ENCODE measurements around the gene C22orf23. TPM values are rescaled to one million over a fixed set of nuclear protein-coding genes. Genes with fewer than 3 reads are reported as not detected.

C22orf23 gene
- total RNA-seq, 1 donor, result 0.54 TPM

DNA sequence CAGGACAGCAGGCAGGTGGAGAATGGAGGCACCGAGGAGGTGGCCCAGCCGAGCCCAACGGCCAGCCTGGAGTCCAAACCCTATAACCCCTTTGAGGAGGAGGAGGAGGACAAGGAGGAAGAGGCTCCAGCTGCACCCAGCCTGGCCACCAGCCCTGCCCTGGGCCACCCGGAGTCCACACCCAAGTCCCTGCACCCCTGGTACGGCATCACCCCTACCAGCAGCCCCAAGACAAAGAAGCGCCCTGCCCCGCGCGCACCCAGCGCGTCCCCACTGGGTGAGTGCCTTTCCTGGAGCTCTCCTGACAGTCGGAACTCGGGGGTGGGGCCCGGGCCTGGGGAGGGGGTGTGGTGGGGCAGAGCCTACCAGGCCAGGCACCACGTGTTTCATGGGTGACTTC, 27.6 kb downstream of the C22orf23 start:
- DNase-seq (ENCODE audit: low read depth), result no peak

DNA sequence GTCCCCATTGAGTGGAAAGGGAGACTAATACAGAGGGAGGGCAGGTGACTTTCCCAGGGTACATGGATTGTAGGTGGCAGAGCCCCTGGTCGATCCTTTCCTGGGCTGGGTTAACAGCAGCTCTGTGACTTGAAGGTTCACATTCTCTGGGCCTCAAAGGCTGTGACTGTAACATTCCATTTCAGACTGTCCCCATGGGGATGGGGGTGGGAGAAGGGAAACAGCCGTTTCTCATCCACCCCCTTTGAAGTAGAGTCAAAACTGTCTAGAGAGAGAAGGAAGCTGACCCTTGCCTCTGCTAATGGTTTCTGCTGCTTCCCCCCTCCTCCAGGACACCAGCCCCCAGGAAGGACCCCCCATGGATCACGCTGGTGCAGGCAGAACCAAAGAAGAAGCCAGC, 28.1 kb downstream of the C22orf23 start:
- TF ChIP-seq, protein P1, sequence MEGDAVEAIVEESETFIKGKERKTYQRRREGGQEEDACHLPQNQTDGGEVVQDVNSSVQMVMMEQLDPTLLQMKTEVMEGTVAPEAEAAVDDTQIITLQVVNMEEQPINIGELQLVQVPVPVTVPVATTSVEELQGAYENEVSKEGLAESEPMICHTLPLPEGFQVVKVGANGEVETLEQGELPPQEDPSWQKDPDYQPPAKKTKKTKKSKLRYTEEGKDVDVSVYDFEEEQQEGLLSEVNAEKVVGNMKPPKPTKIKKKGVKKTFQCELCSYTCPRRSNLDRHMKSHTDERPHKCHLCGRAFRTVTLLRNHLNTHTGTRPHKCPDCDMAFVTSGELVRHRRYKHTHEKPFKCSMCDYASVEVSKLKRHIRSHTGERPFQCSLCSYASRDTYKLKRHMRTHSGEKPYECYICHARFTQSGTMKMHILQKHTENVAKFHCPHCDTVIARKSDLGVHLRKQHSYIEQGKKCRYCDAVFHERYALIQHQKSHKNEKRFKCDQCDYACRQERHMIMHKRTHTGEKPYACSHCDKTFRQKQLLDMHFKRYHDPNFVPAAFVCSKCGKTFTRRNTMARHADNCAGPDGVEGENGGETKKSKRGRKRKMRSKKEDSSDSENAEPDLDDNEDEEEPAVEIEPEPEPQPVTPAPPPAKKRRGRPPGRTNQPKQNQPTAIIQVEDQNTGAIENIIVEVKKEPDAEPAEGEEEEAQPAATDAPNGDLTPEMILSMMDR (IDR thresholded peaks at IDR 0.05; ENCODE audit: insufficient read depth, low read length), result no peak
- H3K4me3 ChIP-seq (ENCODE audit: low read depth, low read length), result no peak overlapping the region
- no peak for DNase-seq (ENCODE audit: low read depth)

More for the DNA sequence above, 27.6 kb downstream of the C22orf23 start:
- H3K4me3 ChIP-seq (ENCODE audit: low read depth, low read length), result no peak overlapping the region
- TF ChIP-seq, protein P1 (IDR thresholded peaks at IDR 0.05; ENCODE audit: insufficient read depth, low read length), result no peak

DNA sequence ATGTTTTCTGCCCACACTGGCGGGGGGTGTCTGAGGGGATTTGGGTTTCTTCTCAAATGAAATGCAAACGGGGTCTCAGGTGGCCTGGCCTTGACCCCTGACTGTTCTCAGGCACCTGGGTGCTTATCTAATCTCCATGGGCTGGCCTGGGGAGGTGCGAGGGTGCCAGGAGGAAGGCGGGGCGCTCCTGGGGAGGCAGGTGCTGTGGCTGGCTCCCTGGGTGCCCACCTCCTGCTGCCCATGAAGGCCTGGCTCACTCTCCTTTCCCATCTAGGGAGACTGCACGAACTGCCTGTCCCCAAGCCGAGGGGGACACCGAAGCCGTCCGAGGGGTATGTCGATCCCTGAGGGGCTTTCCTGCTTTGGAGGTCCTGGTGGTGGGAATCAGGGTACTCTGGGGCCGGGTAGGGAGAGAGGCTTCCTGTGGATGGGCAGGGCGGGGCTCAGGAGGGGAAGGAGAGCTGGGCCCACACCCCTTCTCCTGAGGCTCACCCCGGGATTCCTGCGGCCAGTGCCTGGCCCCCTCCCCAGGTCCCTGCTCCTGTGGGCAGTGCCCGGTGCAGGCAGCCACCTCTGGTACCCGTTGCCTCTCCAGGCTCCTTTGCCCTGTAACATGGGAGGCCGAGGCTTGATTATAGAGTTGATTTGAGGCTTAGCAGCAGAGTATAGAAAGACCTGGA, 28.9 kb downstream of the C22orf23 start:
- TF ChIP-seq, protein P1 (IDR thresholded peaks at IDR 0.05; ENCODE audit: insufficient read depth, low read length), result no peak
- H3K4me3 ChIP-seq (ENCODE audit: low read depth, low read length), result no peak overlapping the region
- DNase-seq (ENCODE audit: low read depth), result no peak

DNA sequence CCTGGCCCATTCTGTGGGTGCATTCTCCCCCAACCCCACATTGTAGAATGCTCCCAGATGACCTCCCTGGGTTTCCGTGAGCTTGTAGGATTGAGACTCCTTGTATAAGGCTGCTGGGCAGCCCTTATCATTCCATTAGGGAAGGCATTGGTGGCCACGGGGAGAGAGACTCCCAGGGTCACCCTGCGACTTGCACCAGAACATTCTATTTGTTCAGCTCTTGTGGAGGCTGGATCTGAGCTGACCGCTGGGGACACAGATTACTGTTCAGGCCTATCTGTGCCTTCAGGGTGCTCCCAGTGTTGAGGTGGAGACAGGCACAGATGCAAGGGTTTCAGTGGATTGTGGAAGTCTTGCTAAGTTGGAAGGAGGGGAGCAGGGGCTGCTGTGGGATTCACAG, 29.5 kb downstream of the C22orf23 start:
- TF ChIP-seq, protein P1 (IDR thresholded peaks at IDR 0.05; ENCODE audit: insufficient read depth, low read length), result no peak
- no peak for DNase-seq (ENCODE audit: low read depth)
- no peak overlapping the region for H3K4me3 ChIP-seq (ENCODE audit: low read depth, low read length)

DNA sequence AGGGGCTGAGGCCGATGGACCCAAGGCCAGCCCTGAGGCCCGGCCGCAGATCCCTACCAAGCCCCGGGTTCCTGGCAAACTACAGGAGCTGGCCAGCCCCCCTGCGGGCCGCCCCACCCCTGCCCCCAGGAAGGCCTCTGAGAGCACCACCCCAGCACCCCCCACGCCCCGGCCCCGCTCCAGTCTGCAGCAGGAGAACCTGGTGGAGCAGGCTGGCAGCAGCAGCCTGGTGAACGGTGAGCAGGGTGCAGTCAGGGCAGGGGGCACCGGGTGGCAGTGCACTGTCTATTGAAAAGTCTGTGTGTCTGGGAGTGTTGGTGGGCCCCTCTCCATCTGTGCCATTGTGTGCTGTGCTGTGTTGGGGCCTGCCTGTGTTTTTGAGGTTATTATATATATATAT, 31.2 kb downstream of the C22orf23 start:
- TF ChIP-seq, protein P1 (IDR thresholded peaks at IDR 0.05; ENCODE audit: insufficient read depth, low read length), result no peak
- H3K4me3 ChIP-seq (ENCODE audit: low read depth, low read length), result no peak overlapping the region
- DNase-seq (ENCODE audit: low read depth), result no peak

DNA sequence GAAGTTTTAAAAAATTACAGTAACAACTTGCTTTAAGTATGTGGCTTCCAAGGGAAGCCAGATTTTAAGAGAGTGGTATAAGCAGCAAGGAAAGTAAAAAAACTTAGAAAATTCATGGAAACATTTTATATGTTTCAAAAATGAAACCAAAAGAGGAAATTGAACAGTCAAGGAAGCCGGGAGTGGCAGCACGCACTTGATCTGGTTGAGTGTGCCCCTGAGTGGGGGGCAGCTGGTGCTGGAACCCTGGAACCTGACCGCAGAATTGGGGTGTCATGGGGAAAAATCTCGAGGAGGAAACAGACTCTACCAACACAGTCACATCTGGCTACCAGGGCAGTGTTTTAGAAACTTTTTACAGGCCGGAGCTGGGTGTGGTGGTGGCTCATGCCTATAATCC, 33.3 kb downstream of the C22orf23 start:
- TF ChIP-seq, protein P1 (IDR thresholded peaks at IDR 0.05; ENCODE audit: insufficient read depth, low read length), result no peak

More for the DNA sequence above, 33.3 kb downstream of the C22orf23 start:
- H3K4me3 ChIP-seq (ENCODE audit: low read depth, low read length), result no peak overlapping the region
- DNase-seq (ENCODE audit: low read depth), result no peak
